LHCN-M2 (cell line): ENCODE measurements around the gene SERPINA7. TPM values are rescaled to one million over a fixed set of nuclear protein-coding genes. Genes with fewer than 3 reads are reported as not detected.

ENCODE experiments used
- total RNA-seq: library from RNA; depleted of rRNA; stranded (reverse); fragments of >200 nt; gene quantifications from 2 replicates; pipeline ENCODE4 v1.2.3, GENCODE V29; 2014; rRNA removed

SERPINA7 gene
- total RNA-seq, 1 experiment from 2014 or later: not detected

Other genes with a start within 250 kb of the SERPINA7 start
- not detected in 2 replicates for gene NRK, start 216.2 kb downstream of the SERPINA7 start, total RNA-seq
- gene PWWP3B, start 129.6 kb upstream of the SERPINA7 start, total RNA-seq: 12.2 and 16.7 TPM in 2 replicates